Measurements from ENCODE around the gene PFKL. TPM values are rescaled to one million over a fixed set of nuclear protein-coding genes. Genes with fewer than 3 reads are reported as not detected.

The PFKL gene
- total RNA-seq, 1 donor from 2014 or later = 129 TPM

GRCh38 chr21:44285138-44285992 is 14.5 kb upstream of the PFKL start, which contains the start of gene AIRE:
AIRE (plus strand) TSS chr21:44285876; CDS start chr21:44286007, 131 bp downstream.
- peaks cover 7% of the 10 kb centered on the region for H3K27me3 Mint-ChIP-seq (ENCODE audit: low read depth)
- no peak within 1 kb of the TSS for H3K4me3 Mint-ChIP-seq (ENCODE audit: unreplicated experiment)
- no peak within 1 kb of the TSS for H3K27ac Mint-ChIP-seq (ENCODE audit: unreplicated experiment)
- no peaks in the 10 kb centered on the region for H3K36me3 Mint-ChIP-seq (ENCODE audit: low read depth)
- TF ChIP-seq CTCF (IDR thresholded peaks at IDR 0.05) = no peak
- no peaks in the 10 kb centered on the region for H3K9me3 Mint-ChIP-seq (ENCODE audit: low read depth)
- DNase-seq (ENCODE audit: low spot score) = no peak
- no peaks in the 10 kb centered on the region for H3K4me1 Mint-ChIP-seq (ENCODE audit: low read depth)

- TF ChIP-seq CTCF (IDR thresholded peaks at IDR 0.05) = no peak
- H3K36me3 Mint-ChIP-seq (ENCODE audit: low read depth) = no peaks in the 10 kb centered on the region
- no peaks in the 10 kb centered on the region for H3K4me1 Mint-ChIP-seq (ENCODE audit: low read depth)
- no peak overlapping the region for H3K27ac Mint-ChIP-seq (ENCODE audit: unreplicated experiment)
- H3K4me3 Mint-ChIP-seq (ENCODE audit: unreplicated experiment) = no peak overlapping the region
- H3K9me3 Mint-ChIP-seq (ENCODE audit: low read depth) = no peaks in the 10 kb centered on the region
- H3K27me3 Mint-ChIP-seq (ENCODE audit: low read depth) = peaks cover 7% of the 10 kb centered on the region
- no peak for DNase-seq (ENCODE audit: low spot score)
Observed at GRCh38 chr21:44286086-44286715, 13.7 kb upstream of the PFKL start.

- H3K27ac Mint-ChIP-seq (ENCODE audit: unreplicated experiment) = no peak overlapping the region
- peaks cover 7% of the 10 kb centered on the region for H3K27me3 Mint-ChIP-seq (ENCODE audit: low read depth)
- H3K4me3 Mint-ChIP-seq (ENCODE audit: unreplicated experiment) = no peak overlapping the region
- no peaks in the 10 kb centered on the region for H3K9me3 Mint-ChIP-seq (ENCODE audit: low read depth)
- no peak for TF ChIP-seq CTCF (IDR thresholded peaks at IDR 0.05)
- no peaks in the 10 kb centered on the region for H3K36me3 Mint-ChIP-seq (ENCODE audit: low read depth)
- no peak for DNase-seq (ENCODE audit: low spot score)
- no peaks in the 10 kb centered on the region for H3K4me1 Mint-ChIP-seq (ENCODE audit: low read depth)
Observed at GRCh38 chr21:44286716-44287632, 12.9 kb upstream of the PFKL start.

GRCh38 chr21:44288251-44289110 is 11.4 kb upstream of the PFKL start:
- no peak for DNase-seq (ENCODE audit: low spot score)
- TF ChIP-seq CTCF (IDR thresholded peaks at IDR 0.05) = no peak
- H3K4me3 Mint-ChIP-seq (ENCODE audit: unreplicated experiment) = no peak overlapping the region

More at GRCh38 chr21:44288251-44289110, 11.4 kb upstream of the PFKL start:
- Mint-ChIP-seq H3K4me1 (ENCODE audit: low read depth) (no peaks in the 10 kb centered on the region), H3K27me3 (ENCODE audit: low read depth) (peaks cover 3% of the 10 kb centered on the region), H3K36me3 (ENCODE audit: low read depth) (no peaks in the 10 kb centered on the region), H3K27ac (ENCODE audit: unreplicated experiment) (no peak overlapping the region), H3K9me3 (ENCODE audit: low read depth) (no peaks in the 10 kb centered on the region)
